Measurements from ENCODE around the gene ITGB7. TPM values are rescaled to one million over a fixed set of nuclear protein-coding genes. Genes with fewer than 3 reads are reported as not detected.
"Not testable (repeated sequence)": the region's sequence is repeated elsewhere in the genome, so short reads cannot be mapped to it uniquely, and the experiment has no call there.

Gene ITGB7
- total RNA-seq, 1 donor from 2014 or later, result 7.0 TPM

GRCh38 chr12:53177447-53177846, 29.6 kb downstream of the ITGB7 start:
- ATAC-seq, result not testable (repeated sequence)

- no peak for ATAC-seq
Measured at GRCh38 chr12:53176750-53177149, 30.3 kb downstream of the ITGB7 start.

DNA sequence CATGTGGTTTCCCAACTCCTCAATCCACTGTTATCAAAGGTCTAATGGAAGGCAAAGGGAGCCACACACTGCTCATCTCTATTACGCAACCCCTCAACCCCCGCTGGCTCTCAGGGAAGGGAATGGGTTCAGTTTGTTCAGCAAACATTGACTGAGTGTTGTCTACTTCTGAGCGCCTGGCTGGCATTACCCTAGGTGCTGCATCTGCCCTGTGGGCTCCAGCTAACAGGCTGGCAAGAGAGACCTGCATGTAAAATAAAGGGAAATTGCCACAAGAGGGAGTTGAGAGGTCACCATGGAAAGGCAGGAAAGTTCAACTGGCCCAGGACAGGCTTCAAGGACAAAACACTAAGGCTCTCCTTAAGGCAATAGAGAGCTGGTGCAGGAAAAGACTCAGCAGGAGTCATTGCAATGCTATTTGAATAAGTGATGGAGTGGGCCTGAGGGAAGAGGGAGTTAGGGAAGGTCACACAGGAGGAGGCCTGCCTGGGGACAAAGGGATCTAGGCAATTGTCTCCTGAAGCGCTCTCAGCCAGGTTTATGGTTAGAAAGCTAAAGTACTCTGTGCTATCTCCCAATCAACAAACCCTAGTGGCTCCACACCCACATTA, 32.1 kb downstream of the ITGB7 start:
- ATAC-seq, result peak; percentile 12

DNA sequence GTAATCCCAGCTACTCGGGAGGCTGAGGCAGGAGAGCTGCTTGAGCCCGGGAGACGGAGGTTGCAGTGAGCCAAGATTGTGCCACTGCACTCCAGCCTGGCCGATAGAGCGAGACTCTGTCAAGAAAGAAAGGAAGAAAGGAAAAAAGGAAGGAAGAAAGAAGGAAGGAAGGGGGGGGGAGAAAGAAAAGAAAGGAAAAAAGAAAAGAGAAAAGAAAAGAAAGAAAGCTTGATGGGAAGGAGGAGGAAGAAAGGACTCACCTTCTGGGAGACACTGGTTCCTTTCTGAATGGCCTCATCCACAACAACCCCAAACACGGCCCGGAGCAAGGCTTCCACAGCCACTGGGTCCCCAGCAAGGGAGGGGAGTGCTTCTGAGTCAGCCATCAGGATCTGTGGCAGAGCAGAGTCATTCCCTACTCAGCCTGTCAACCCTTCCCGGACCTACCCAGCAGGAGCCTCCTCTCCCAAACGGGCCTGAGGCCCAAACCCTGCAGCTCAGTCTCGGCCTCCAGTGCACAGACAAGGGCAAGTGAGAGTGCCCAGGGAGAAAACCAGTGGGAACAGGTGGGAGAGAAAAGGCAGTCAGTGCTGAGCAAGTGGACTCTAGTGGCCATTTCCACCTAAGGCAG, 33.9 kb downstream of the ITGB7 start:
- ATAC-seq, result peak; percentile 48

- ATAC-seq, result no peak
Measured at GRCh38 chr12:53172352-53172751, 34.7 kb downstream of the ITGB7 start.

DNA sequence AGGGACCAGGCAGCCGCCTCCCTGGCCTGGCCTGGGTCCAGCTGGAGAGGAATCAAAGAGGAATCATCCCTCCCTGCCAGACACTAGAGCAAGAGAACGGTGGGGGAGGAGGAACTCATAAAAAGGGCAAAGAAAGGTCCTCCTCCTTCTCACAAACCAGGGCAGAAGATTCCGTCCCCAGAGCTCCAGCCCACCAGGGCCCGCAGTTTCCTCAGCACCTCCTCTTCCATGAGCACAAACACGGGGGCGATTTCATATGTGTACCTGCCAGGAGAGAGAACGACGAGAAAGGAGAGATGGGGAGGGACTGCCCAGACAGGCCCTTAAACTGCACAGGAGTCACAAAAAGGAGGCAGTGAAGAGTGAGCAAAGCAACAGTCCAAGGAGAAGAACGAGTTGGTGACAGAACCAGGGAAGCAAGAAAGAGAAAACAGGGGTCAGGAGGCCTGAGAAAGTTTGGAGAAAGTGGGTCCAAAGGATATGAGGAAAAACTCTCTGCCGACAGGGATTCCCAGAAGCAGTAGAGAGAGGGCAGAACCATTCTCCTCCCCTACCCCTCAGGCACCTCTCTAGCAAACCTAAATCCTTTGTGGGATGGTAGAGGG, 35.2 kb downstream of the ITGB7 start:
- ATAC-seq, result no peak

DNA sequence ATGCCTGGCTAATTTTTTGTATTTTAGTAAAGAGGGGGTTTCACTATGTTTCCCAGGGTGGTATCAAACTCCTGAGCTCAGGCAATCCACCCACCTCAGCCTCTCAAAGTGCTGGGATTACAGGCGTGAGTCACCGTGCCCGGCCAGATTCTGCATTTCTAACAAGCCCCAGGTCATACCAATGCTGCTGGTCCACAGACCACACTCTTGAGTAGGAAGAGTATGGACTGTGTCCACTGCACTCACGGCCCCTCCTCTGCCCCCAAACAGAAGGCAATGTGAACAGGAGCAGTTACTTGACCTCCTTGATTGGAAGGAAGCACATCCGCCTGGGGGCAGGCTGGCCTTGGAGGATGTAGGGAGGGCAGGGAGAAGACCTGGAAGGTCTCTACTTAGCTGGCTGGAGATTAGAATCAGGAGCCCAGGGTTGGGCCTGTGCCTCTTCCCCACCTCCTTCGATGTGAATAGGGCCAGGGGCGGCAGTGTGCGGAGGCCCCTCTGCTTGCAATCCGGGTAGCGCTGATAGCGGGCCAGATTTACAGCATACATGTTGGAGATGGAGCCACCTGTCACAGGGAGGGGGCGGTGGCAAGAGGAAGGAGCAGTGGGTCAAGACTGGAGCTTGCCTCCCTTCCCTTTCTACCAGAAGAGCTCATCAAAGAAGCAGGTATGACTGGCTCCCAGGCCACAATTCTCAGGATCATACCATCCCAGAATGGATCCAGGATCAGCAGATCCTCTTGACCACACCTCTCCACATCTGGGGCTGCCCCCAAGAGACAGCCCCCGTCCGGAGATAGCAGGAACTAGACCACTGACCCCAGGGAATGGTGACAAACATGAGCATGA, 36.0 kb downstream of the ITGB7 start:
- ATAC-seq, result peak; percentile 10

DNA sequence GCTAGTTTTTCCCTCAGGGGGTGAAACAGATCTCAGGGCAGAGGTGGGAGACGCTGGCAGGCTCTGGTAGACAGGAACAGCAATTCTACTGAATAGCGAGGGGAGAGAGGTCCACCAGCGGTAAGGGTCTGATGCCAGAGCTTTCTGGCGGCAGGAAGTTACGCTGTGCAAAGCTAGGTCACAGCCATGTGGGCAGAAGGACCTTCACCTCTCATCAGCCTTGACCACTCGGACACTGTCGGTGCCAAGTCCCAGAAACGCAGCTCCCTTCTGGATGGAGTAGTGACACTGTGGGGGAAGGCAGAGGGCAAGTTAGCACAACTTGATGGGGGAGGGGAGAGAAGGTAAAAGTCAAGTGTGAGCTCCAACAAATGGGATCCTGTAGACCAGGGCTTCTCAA, 36.8 kb downstream of the ITGB7 start:
- ATAC-seq, result no peak

DNA sequence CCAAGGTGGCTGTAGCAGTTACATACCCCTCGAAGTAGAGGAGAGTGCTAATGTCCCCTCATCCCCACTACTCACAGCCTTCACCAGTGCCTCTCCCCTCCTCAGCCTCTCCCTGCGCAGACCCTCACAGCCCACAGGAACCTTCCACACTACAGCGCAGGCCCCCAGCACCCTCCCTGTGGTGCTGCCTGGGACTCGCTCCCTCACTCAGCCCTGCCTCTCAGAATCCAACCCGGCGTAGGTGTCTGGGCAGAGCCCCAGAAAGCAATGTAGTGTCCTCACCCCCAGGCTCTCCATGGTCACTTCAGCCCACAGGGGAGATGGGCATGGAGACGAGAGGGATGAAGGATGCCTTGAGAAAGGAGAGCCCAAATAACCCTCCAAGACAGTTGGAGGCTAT, 37.4 kb downstream of the ITGB7 start:
- no peak for ATAC-seq

DNA sequence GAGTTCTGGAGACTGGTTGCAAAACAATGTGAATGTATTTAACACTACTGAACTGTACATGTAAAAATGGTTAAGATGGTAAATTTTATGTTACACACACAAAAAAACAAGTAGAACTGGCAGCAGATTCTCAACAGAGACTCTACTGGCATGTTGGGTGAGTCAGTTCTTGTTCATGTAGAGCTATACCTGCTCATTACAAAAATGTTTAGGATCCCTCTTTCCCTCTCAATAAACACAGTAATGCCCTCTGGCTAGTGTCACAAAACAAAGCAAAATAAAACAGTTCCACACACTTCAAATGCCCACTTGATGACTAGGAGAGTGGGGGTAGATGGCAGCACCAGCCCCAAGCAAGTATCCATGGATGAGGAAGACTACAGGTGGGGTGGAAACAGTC, 40.2 kb downstream of the ITGB7 start:
- no peak for ATAC-seq

- ATAC-seq, result not testable (repeated sequence)
Measured at GRCh38 chr12:53163008-53163407, 44.0 kb downstream of the ITGB7 start.

DNA sequence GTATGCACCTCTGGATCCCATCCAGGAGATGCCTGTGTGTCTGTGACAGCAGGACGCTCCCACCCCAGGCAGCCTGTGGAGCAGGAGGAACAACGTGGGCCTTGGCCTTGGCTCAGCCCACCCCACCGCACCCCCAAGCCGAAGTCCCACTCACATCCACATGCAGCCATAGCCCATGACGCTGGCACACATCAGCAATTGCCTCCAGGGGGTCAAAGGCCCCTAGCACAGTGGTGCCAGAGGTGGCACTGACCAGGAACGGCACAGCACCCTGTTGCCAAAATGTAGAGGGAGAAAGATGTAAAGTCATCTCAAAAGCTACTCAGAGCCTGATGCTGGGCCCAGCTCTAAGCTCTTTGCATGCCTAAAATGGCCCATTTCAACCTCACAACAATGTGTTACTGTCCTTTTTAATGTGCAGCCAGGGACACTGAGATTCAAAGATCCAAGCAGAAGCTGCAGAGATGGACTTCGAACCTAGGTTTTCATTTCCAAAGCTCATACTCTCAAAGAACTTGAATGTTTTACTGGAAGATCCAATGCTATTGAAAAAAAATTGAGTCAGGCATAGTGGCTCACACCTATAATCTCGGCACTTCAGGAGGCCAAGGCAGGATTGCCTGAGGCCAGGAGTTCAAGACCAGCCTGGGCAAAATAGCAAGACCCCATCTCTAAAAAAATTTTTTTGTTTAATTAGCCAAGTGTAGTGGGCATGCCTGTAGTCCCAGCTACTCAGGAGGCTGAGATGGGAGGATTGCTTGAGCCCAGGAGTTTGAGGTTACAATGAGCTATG, 45.7 kb downstream of the ITGB7 start:
- no peak for ATAC-seq

- ATAC-seq, result peak; percentile 14
Measured at GRCh38 chr12:53160673-53161072, 46.4 kb downstream of the ITGB7 start.

DNA sequence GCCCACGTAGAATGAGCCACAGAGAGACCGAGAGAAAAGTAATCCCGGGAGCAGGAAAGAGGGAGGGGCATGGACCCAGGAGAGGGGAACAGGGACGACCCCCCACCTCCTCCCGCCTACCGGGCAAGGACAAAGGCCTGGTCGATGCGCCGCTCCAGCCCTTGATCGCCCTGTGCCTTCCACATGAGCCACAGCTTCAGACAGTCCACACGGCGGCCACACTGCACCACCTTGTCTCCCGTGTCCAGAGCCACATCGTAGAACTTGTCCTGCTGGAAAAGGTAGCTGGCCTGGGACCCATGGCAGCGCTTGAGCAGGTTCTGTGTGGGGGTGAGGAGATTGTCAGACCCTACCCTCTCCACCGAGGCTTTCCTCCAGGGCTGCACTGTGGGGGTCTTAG, 47.1 kb downstream of the ITGB7 start:
- ATAC-seq, result peak; percentile 7

GRCh38 chr12:53159195-53159839, 47.7 kb downstream of the ITGB7 start:
- peak; percentile 92 for ATAC-seq

- no peak for ATAC-seq
Measured at GRCh38 chr12:53152390-53152789, 54.7 kb downstream of the ITGB7 start.

DNA sequence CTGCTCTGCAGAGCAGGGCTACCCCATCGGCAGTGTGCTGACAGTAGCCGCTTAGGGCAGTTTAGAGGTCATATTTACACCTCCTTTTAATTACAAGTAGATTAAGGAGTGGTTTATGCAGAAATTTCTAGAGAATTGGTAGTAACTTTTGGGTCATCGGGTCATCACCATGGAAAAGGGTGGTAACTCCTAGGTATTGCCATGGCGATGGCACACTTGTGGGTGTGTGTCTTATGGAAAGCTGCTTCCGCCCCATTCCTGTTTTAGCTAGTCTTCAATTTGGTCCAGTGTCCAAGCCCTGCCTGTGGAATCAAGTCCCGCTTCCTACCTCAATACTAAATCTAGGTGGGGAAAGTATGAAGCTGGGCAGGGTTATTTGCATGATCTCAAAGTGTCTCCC, 56.0 kb downstream of the ITGB7 start:
- ATAC-seq, result no peak

GRCh38 chr12:53147653-53148052, 59.4 kb downstream of the ITGB7 start:
- ATAC-seq, result no peak

- ATAC-seq, result no peak
Measured at GRCh38 chr12:53147181-53147580, 59.9 kb downstream of the ITGB7 start.

GRCh38 chr12:53145383-53146260, 61.4 kb downstream of the ITGB7 start:
- ATAC-seq, result no peak

GRCh38 chr12:53143355-53143754, 63.7 kb downstream of the ITGB7 start:
- ATAC-seq, result no peak
